ENCODE data around the gene PITPNC1. TPM values are rescaled to one million over a fixed set of nuclear protein-coding genes. Genes with fewer than 3 reads are reported as not detected.

The PITPNC1 gene
- total RNA-seq, 1 experiment from 2014 or later, result 40.1 TPM

GRCh38 chr17:67636834-67637520 lies 259.9 kb downstream of the PITPNC1 start:
- TF ChIP-seq CTCF (IDR thresholded peaks at IDR 0.05; ENCODE audit: unreplicated experiment), result no peak
- no peaks in the 10 kb centered on the region for H3K27me3 Mint-ChIP-seq (ENCODE audit: insufficient read depth, unreplicated experiment)
- BruUV-seq (replicated peaks), result no TSS peak
- no peak overlapping the region for H3K4me3 Mint-ChIP-seq (ENCODE audit: unreplicated experiment)
- H3K36me3 Mint-ChIP-seq (ENCODE audit: insufficient read depth, unreplicated experiment), result peaks cover 6% of the 10 kb centered on the region
- CTCF ChIA-PET, result interaction anchor here (1.2 to 2.2 kb wide), 3 partner anchors 161 to 259 kb away, joined by 6 to 15 read pairs (median 6); no protein-coding TSS in a partner anchor
- peaks cover 13% of the 10 kb centered on the region for H3K4me1 Mint-ChIP-seq (ENCODE audit: insufficient read depth, unreplicated experiment)
- H3K27ac Mint-ChIP-seq (ENCODE audit: low read depth, unreplicated experiment), result no peak overlapping the region
- DNase-seq (ENCODE audit: unreplicated experiment), result no peak
- intact Hi-C loops (cut with micrococcal nuclease), result no loop called here
- POLR2A ChIA-PET, result interaction anchor here (0.6 to 1.4 kb wide), 3 partner anchors 17 to 493 kb away, joined by 3 to 4 read pairs (median 3); no protein-coding TSS in a partner anchor
- H3K9me3 Mint-ChIP-seq (ENCODE audit: unreplicated experiment), result no peaks in the 10 kb centered on the region

GRCh38 chr17:67637901-67638641 lies 261.0 kb downstream of the PITPNC1 start:
- intact Hi-C loops (cut with micrococcal nuclease), result no loop called here

GRCh38 chr17:67638871-67639270 lies 261.8 kb downstream of the PITPNC1 start:
- ChIA-PET POLR2A (interaction anchor here (1.1 kb wide), 1 partner anchor 13 kb away, joined by 3 read pairs; no protein-coding TSS in a partner anchor), CTCF (interaction anchor here (2.2 kb wide), 1 partner anchor 162 kb away, joined by 15 read pairs; no protein-coding TSS in a partner anchor)
- no peak overlapping the region for H3K4me3 Mint-ChIP-seq (ENCODE audit: unreplicated experiment)
- H3K36me3 Mint-ChIP-seq (ENCODE audit: insufficient read depth, unreplicated experiment), result peaks cover 6% of the 10 kb centered on the region
- H3K9me3 Mint-ChIP-seq (ENCODE audit: unreplicated experiment), result no peaks in the 10 kb centered on the region
- intact Hi-C loops (cut with micrococcal nuclease), result no loop called here
- peaks cover 13% of the 10 kb centered on the region for H3K4me1 Mint-ChIP-seq (ENCODE audit: insufficient read depth, unreplicated experiment)
- no peak for DNase-seq (ENCODE audit: unreplicated experiment)
- no peak overlapping the region for H3K27ac Mint-ChIP-seq (ENCODE audit: low read depth, unreplicated experiment)
- no peaks in the 10 kb centered on the region for H3K27me3 Mint-ChIP-seq (ENCODE audit: insufficient read depth, unreplicated experiment)
- BruUV-seq (replicated peaks), result no TSS peak
- no peak for TF ChIP-seq CTCF (IDR thresholded peaks at IDR 0.05; ENCODE audit: unreplicated experiment)

More at GRCh38 chr17:67637901-67638641, 261.0 kb downstream of the PITPNC1 start:
- Mint-ChIP-seq H3K27ac (ENCODE audit: low read depth, unreplicated experiment) (no peak overlapping the region), H3K9me3 (ENCODE audit: unreplicated experiment) (no peaks in the 10 kb centered on the region), H3K36me3 (ENCODE audit: insufficient read depth, unreplicated experiment) (peaks cover 6% of the 10 kb centered on the region), H3K4me1 (ENCODE audit: insufficient read depth, unreplicated experiment) (peaks cover 13% of the 10 kb centered on the region), H3K4me3 (ENCODE audit: unreplicated experiment) (no peak overlapping the region), H3K27me3 (ENCODE audit: insufficient read depth, unreplicated experiment) (no peaks in the 10 kb centered on the region)
- peak; percentile 75 for DNase-seq (ENCODE audit: unreplicated experiment)
- POLR2A ChIA-PET, result interaction anchor here (0.6 to 1.4 kb wide), 7 partner anchors 10 to 494 kb away, joined by 3 to 8 read pairs (median 4); no protein-coding TSS in a partner anchor
- BruUV-seq (replicated peaks), result no TSS peak
- no peak for TF ChIP-seq CTCF (IDR thresholded peaks at IDR 0.05; ENCODE audit: unreplicated experiment)
- CTCF ChIA-PET, result interaction anchor here (0.8 to 2.2 kb wide), 3 partner anchors 43 to 260 kb away, joined by 3 to 15 read pairs (median 6); no protein-coding TSS in a partner anchor

- H3K9me3 Mint-ChIP-seq (ENCODE audit: unreplicated experiment), result no peaks in the 10 kb centered on the region
These were observed 262.5 kb downstream of the PITPNC1 start for GRCh38 chr17:67639555-67639954.

More at GRCh38 chr17:67639555-67639954, 262.5 kb downstream of the PITPNC1 start:
- no TSS peak for BruUV-seq (replicated peaks)
- intact Hi-C loops (cut with micrococcal nuclease), result no loop called here
- ChIA-PET POLR2A (interaction anchor here (0.7 to 1.1 kb wide), 3 partner anchors 12 to 151 kb away, joined by 3 read pairs; no protein-coding TSS in a partner anchor), CTCF (interaction anchor here (0.7 kb wide), 1 partner anchor 219 kb away, joined by 4 read pairs; no protein-coding TSS in a partner anchor)
- no peak for DNase-seq (ENCODE audit: unreplicated experiment)
- Mint-ChIP-seq H3K27ac (ENCODE audit: low read depth, unreplicated experiment) (no peak overlapping the region), H3K27me3 (ENCODE audit: insufficient read depth, unreplicated experiment) (no peaks in the 10 kb centered on the region), H3K4me3 (ENCODE audit: unreplicated experiment) (no peak overlapping the region), H3K4me1 (ENCODE audit: insufficient read depth, unreplicated experiment) (peaks cover 13% of the 10 kb centered on the region), H3K36me3 (ENCODE audit: insufficient read depth, unreplicated experiment) (peaks cover 6% of the 10 kb centered on the region)
- TF ChIP-seq CTCF (IDR thresholded peaks at IDR 0.05; ENCODE audit: unreplicated experiment), result no peak

All from MCF 10A (cell line).